ENCODE measurements around the gene SF3B4.

Gene SF3B4

GRCh38 chr1:149949911-149950310, 22.3 kb upstream of the SF3B4 start:
- H3K9me3 ChIP-seq (ENCODE audit: insufficient read depth, low read length, severe bottlenecking): no peaks in the 10 kb centered on the region
- H3K4me2 ChIP-seq (ENCODE audit: insufficient read depth, low read length): no peak overlapping the region
- no peak overlapping the region for H2AFZ ChIP-seq (ENCODE audit: low read depth, low read length)
- no peak for TF ChIP-seq CTCF (IDR thresholded peaks at IDR 0.05; ENCODE audit: borderline replicate concordance, extremely low read depth, low read length, poor library complexity, severe bottlenecking)
- no peaks in the 10 kb centered on the region for H4K20me1 ChIP-seq (ENCODE audit: insufficient read depth, low read length)
- H3K79me2 ChIP-seq (ENCODE audit: insufficient read depth, low read length): no peaks in the 10 kb centered on the region
- no peak overlapping the region for H3K9ac ChIP-seq (ENCODE audit: low read depth, low read length)
- no peak overlapping the region for H3K27ac ChIP-seq (ENCODE audit: low read length)
- no peaks in the 10 kb centered on the region for H3K36me3 ChIP-seq (ENCODE audit: insufficient read depth, low read length)
- H3K27me3 ChIP-seq (ENCODE audit: insufficient read depth, low read length, poor library complexity): no peaks in the 10 kb centered on the region
- ATAC-seq (ENCODE audit: insufficient read depth, low read depth) (no peak), DNase-seq (no peak)
- H3K4me1 ChIP-seq (ENCODE audit: insufficient read depth, low read length): no peaks in the 10 kb centered on the region
- no peak overlapping the region for H3K4me3 ChIP-seq (ENCODE audit: low read depth in 1 of 2, low read length in 2 of 2)

- DNase-seq (no peak), ATAC-seq (ENCODE audit: insufficient read depth, low read depth) (no peak)
- TF ChIP-seq CTCF (IDR thresholded peaks at IDR 0.05; ENCODE audit: borderline replicate concordance, extremely low read depth, low read length, poor library complexity, severe bottlenecking) (no peak), EZH2 (IDR thresholded peaks at IDR 0.05; ENCODE audit: borderline replicate concordance, low read depth, low read length, severe bottlenecking) (no peak)
- H3K4me2 ChIP-seq (ENCODE audit: insufficient read depth, low read length): no peak overlapping the region
- H3K36me3 ChIP-seq (ENCODE audit: insufficient read depth, low read length): no peaks in the 10 kb centered on the region
- H3K9me3 ChIP-seq (ENCODE audit: insufficient read depth, low read length, severe bottlenecking): no peaks in the 10 kb centered on the region
- H3K27me3 ChIP-seq (ENCODE audit: insufficient read depth, low read length, poor library complexity): no peaks in the 10 kb centered on the region
- no peak overlapping the region for H3K9ac ChIP-seq (ENCODE audit: low read depth, low read length)
- no peaks in the 10 kb centered on the region for H3K4me1 ChIP-seq (ENCODE audit: insufficient read depth, low read length)
- H2AFZ ChIP-seq (ENCODE audit: low read depth, low read length): no peak overlapping the region
- H3K4me3 ChIP-seq (ENCODE audit: low read depth in 1 of 2, low read length in 2 of 2): no peak overlapping the region
- no peaks in the 10 kb centered on the region for H3K79me2 ChIP-seq (ENCODE audit: insufficient read depth, low read length)
- H4K20me1 ChIP-seq (ENCODE audit: insufficient read depth, low read length): no peaks in the 10 kb centered on the region
- no peak overlapping the region for H3K27ac ChIP-seq (ENCODE audit: low read length)
Measured at GRCh38 chr1:149945206-149945605, 17.6 kb upstream of the SF3B4 start.

- H3K9ac ChIP-seq (ENCODE audit: low read depth, low read length): no peak overlapping the region
- TF ChIP-seq EZH2 (IDR thresholded peaks at IDR 0.05; ENCODE audit: borderline replicate concordance, low read depth, low read length, severe bottlenecking) (no peak), CTCF (IDR thresholded peaks at IDR 0.05; ENCODE audit: borderline replicate concordance, extremely low read depth, low read length, poor library complexity, severe bottlenecking) (no peak)
- H3K9me3 ChIP-seq (ENCODE audit: insufficient read depth, low read length, severe bottlenecking): no peaks in the 10 kb centered on the region
- H3K27me3 ChIP-seq (ENCODE audit: insufficient read depth, low read length, poor library complexity): no peaks in the 10 kb centered on the region
- H2AFZ ChIP-seq (ENCODE audit: low read depth, low read length): peak overlapping the region; percentile 5; the same call in 1 of the 2 replicates
- H3K79me2 ChIP-seq (ENCODE audit: insufficient read depth, low read length): no peaks in the 10 kb centered on the region
- H3K27ac ChIP-seq (ENCODE audit: low read length): no peak overlapping the region
- ATAC-seq (ENCODE audit: insufficient read depth, low read depth) (no peak), DNase-seq (no peak)
- H3K36me3 ChIP-seq (ENCODE audit: insufficient read depth, low read length): no peaks in the 10 kb centered on the region
- no peaks in the 10 kb centered on the region for H4K20me1 ChIP-seq (ENCODE audit: insufficient read depth, low read length)
- no peak overlapping the region for H3K4me2 ChIP-seq (ENCODE audit: insufficient read depth, low read length)
- no peak overlapping the region for H3K4me3 ChIP-seq (ENCODE audit: low read depth in 1 of 2, low read length in 2 of 2)
- peaks cover 6% of the 10 kb centered on the region for H3K4me1 ChIP-seq (ENCODE audit: insufficient read depth, low read length)
Measured at GRCh38 chr1:149942885-149943284, 15.3 kb upstream of the SF3B4 start.

- no peak overlapping the region for H3K9ac ChIP-seq (ENCODE audit: low read depth, low read length)
- peak; percentile 8 for TF ChIP-seq CTCF (IDR thresholded peaks at IDR 0.05; ENCODE audit: borderline replicate concordance, extremely low read depth, low read length, poor library complexity, severe bottlenecking)
- no peak for TF ChIP-seq EZH2 (IDR thresholded peaks at IDR 0.05; ENCODE audit: borderline replicate concordance, low read depth, low read length, severe bottlenecking)
- H3K4me3 ChIP-seq (ENCODE audit: low read depth in 1 of 2, low read length in 2 of 2): no peak overlapping the region
- H3K27me3 ChIP-seq (ENCODE audit: insufficient read depth, low read length, poor library complexity): no peaks in the 10 kb centered on the region
- H3K9me3 ChIP-seq (ENCODE audit: insufficient read depth, low read length, severe bottlenecking): no peaks in the 10 kb centered on the region
- peaks cover 13% of the 10 kb centered on the region for H3K4me1 ChIP-seq (ENCODE audit: insufficient read depth, low read length)
- DNase-seq: no peak
- no peaks in the 10 kb centered on the region for H4K20me1 ChIP-seq (ENCODE audit: insufficient read depth, low read length)
- H3K36me3 ChIP-seq (ENCODE audit: insufficient read depth, low read length): no peaks in the 10 kb centered on the region
- no peaks in the 10 kb centered on the region for H3K79me2 ChIP-seq (ENCODE audit: insufficient read depth, low read length)
- ATAC-seq (ENCODE audit: insufficient read depth, low read depth): no peak
- H3K27ac ChIP-seq (ENCODE audit: low read length): no peak overlapping the region
- no peak overlapping the region for H3K4me2 ChIP-seq (ENCODE audit: insufficient read depth, low read length)
- no peak overlapping the region for H2AFZ ChIP-seq (ENCODE audit: low read depth, low read length)
Measured at GRCh38 chr1:149942207-149942606, 14.6 kb upstream of the SF3B4 start.

Measured in DND-41 (cell line).